ENCODE measurements around the gene PDGFA.

GRCh38 chr7:464454-465401 lies 54.9 kb downstream of the PDGFA start:
- TF ChIP-seq POLR2A (IDR thresholded peaks at IDR 0.05) (no peak), CTCF (IDR thresholded peaks at IDR 0.05) (no peak), POLR2AphosphoS5 (IDR thresholded peaks at IDR 0.05) (no peak)
